BE2C (cell line): ENCODE data around the gene HLA-A.

Experiments
- DNase-seq: peaks from one replicate; pipeline ENCODE4 v3.0.0-alpha.2; 2020
- H3K27me3 ChIP-seq: fragments of 250-450 bp; sonication (Bioruptor Pico); 2 replicates; pipeline ENCODE4 v1.5.1; 2020; ENCODE audit warnings: mild to moderate bottlenecking
- H3K36me3 ChIP-seq: fragments of 250-450 bp; sonication (Bioruptor Pico); 2 replicates; pipeline ENCODE4 v1.5.1; 2020; ENCODE audit warnings: mild to moderate bottlenecking
- H3K4me1 ChIP-seq: fragments of 250-450 bp; sonication (Bioruptor Pico); 2 replicates; pipeline ENCODE4 v1.5.1; 2020
- H3K4me3 ChIP-seq: 2 replicates; pipeline ENCODE4 v1.5.1; 2011; ENCODE audit warnings: low read depth, low read length
- H3K9me3 ChIP-seq: fragments of 250-450 bp; sonication (Bioruptor Pico); 2 replicates; pipeline ENCODE4 v1.5.1; 2020
- CTCF ChIP-seq: IDR thresholded peaks from 2 replicates; pipeline ENCODE4 v1.5.1; 2012; ENCODE audit warnings: mild to moderate bottlenecking, low read depth, low read length

The HLA-A gene

GRCh38 chr6:29954272-29954671 is 11.9 kb downstream of the HLA-A start:
- no peaks in the 10 kb centered on the region; the same call in 1 of the 2 replicates for H3K4me1 ChIP-seq
- TF ChIP-seq CTCF = no peak
- H3K27me3 ChIP-seq = no peaks in the 10 kb centered on the region
- no peak for DNase-seq
- no peak overlapping the region for H3K4me3 ChIP-seq
- no peaks in the 10 kb centered on the region for H3K9me3 ChIP-seq
- H3K36me3 ChIP-seq = no peaks in the 10 kb centered on the region

- no peaks in the 10 kb centered on the region for H3K4me1 ChIP-seq
- H3K36me3 ChIP-seq = no peaks in the 10 kb centered on the region
- TF ChIP-seq CTCF = no peak
- no peak overlapping the region for H3K4me3 ChIP-seq
- no peak for DNase-seq
- H3K9me3 ChIP-seq = no peaks in the 10 kb centered on the region
- H3K27me3 ChIP-seq = no peaks in the 10 kb centered on the region
These were observed 13.5 kb downstream of the HLA-A start for GRCh38 chr6:29955783-29956182.

GRCh38 chr6:29956518-29956917 is 14.2 kb downstream of the HLA-A start:
- H3K9me3 ChIP-seq = no peaks in the 10 kb centered on the region
- TF ChIP-seq CTCF = no peak
- DNase-seq = no peak

GRCh38 chr6:29958046-29958445 is 15.7 kb downstream of the HLA-A start:
- no peaks in the 10 kb centered on the region for H3K36me3 ChIP-seq

More at GRCh38 chr6:29956518-29956917, 14.2 kb downstream of the HLA-A start:
- no peaks in the 10 kb centered on the region for H3K27me3 ChIP-seq
- H3K36me3 ChIP-seq = no peaks in the 10 kb centered on the region
- no peaks in the 10 kb centered on the region for H3K4me1 ChIP-seq
- H3K4me3 ChIP-seq = no peak overlapping the region

GRCh38 chr6:29958921-29959320 is 16.6 kb downstream of the HLA-A start:
- Histone ChIP-seq H3K4me3 (no peak overlapping the region), H3K4me1 (peaks cover under 1% of the 10 kb centered on the region), H3K27me3 (no peaks in the 10 kb centered on the region), H3K9me3 (no peaks in the 10 kb centered on the region), H3K36me3 (no peaks in the 10 kb centered on the region)
- DNase-seq = no peak
- TF ChIP-seq CTCF = no peak

More at GRCh38 chr6:29958046-29958445, 15.7 kb downstream of the HLA-A start:
- DNase-seq = no peak
- H3K27me3 ChIP-seq = no peaks in the 10 kb centered on the region
- TF ChIP-seq CTCF = no peak
- no peaks in the 10 kb centered on the region; the same call in 1 of the 2 replicates for H3K4me1 ChIP-seq
- no peaks in the 10 kb centered on the region for H3K9me3 ChIP-seq
- H3K4me3 ChIP-seq = no peak overlapping the region

GRCh38 chr6:29959467-29959866 is 17.1 kb downstream of the HLA-A start:
- H3K36me3 ChIP-seq = no peaks in the 10 kb centered on the region
- no peak for TF ChIP-seq CTCF
- peaks cover 6% of the 10 kb centered on the region for H3K4me1 ChIP-seq
- H3K9me3 ChIP-seq = no peaks in the 10 kb centered on the region
- H3K27me3 ChIP-seq = no peaks in the 10 kb centered on the region
- H3K4me3 ChIP-seq = no peak overlapping the region
- DNase-seq = no peak
